ENCODE results near the gene IL1RAPL2.

IL1RAPL2 gene

GRCh38 chrX:105475801-105476200 is 909.8 kb downstream of the IL1RAPL2 start:
- no peak for DNase-seq

GRCh38 chrX:105477351-105477750 is 911.4 kb downstream of the IL1RAPL2 start:
- DNase-seq, result no peak

GRCh38 chrX:105480646-105481310 is 914.8 kb downstream of the IL1RAPL2 start:
- no peak for DNase-seq

GRCh38 chrX:105483011-105483410 is 917.0 kb downstream of the IL1RAPL2 start:
- no peak for DNase-seq

- no peak for DNase-seq
Measured at GRCh38 chrX:105488716-105489115, 922.7 kb downstream of the IL1RAPL2 start.

GRCh38 chrX:105495376-105495775 is 929.4 kb downstream of the IL1RAPL2 start:
- DNase-seq, result no peak

GRCh38 chrX:105502336-105502735 is 936.3 kb downstream of the IL1RAPL2 start:
- no peak for DNase-seq

- DNase-seq, result no peak
Measured at GRCh38 chrX:105515561-105515960, 949.6 kb downstream of the IL1RAPL2 start.

- DNase-seq, result no peak
Measured at GRCh38 chrX:105526431-105526830, 960.4 kb downstream of the IL1RAPL2 start.

GRCh38 chrX:105527759-105528158 is 961.8 kb downstream of the IL1RAPL2 start:
- no peak for DNase-seq

GRCh38 chrX:105533951-105534350 is 968.0 kb downstream of the IL1RAPL2 start:
- no peak for DNase-seq

- no peak for DNase-seq
Measured at GRCh38 chrX:105543283-105543682, 977.3 kb downstream of the IL1RAPL2 start.

- no peak for DNase-seq
Measured at GRCh38 chrX:105550043-105550663, 984.2 kb downstream of the IL1RAPL2 start.

- DNase-seq, result no peak
Measured at GRCh38 chrX:105552395-105552794, 986.4 kb downstream of the IL1RAPL2 start.

- no peak for DNase-seq
Measured at GRCh38 chrX:105553118-105553517, 987.1 kb downstream of the IL1RAPL2 start.

GRCh38 chrX:105564501-105564900 is 998.5 kb downstream of the IL1RAPL2 start:
- DNase-seq, result no peak

GRCh38 chrX:105565856-105566255 is 999.9 kb downstream of the IL1RAPL2 start:
- no peak for DNase-seq

GRCh38 chrX:105567082-105567481 is 1001.1 kb downstream of the IL1RAPL2 start:
- DNase-seq, result no peak

GRCh38 chrX:105608745-105609144 is 1042.7 kb downstream of the IL1RAPL2 start:
- DNase-seq, result no peak

- DNase-seq, result no peak
Measured at GRCh38 chrX:105609530-105609929, 1043.5 kb downstream of the IL1RAPL2 start.

GRCh38 chrX:105610411-105610810 is 1044.4 kb downstream of the IL1RAPL2 start:
- no peak for DNase-seq

GRCh38 chrX:105618393-105619101 is 1052.5 kb downstream of the IL1RAPL2 start:
- DNase-seq, result no peak

- DNase-seq, result no peak
Measured at GRCh38 chrX:105634180-105634579, 1068.2 kb downstream of the IL1RAPL2 start.

GRCh38 chrX:105635794-105636193 is 1069.8 kb downstream of the IL1RAPL2 start:
- no peak for DNase-seq

Data from activated T-cell treated with anti-CD3 and anti-CD28 coated beads, Interleukin-2, amount 50 U/mL, for 48 hours (primary cell).